ENCODE data around the gene DNAJC1. TPM values are rescaled to one million over a fixed set of nuclear protein-coding genes. Genes with fewer than 3 reads are reported as not detected.

The DNAJC1 gene
- total and polyA plus RNA-seq, 10 of the 15 experiments (the other 5 are each of a cell fraction or from before 2014, with no cell fraction given): 2.5 to 39.3 (median 20.4) TPM

DNA sequence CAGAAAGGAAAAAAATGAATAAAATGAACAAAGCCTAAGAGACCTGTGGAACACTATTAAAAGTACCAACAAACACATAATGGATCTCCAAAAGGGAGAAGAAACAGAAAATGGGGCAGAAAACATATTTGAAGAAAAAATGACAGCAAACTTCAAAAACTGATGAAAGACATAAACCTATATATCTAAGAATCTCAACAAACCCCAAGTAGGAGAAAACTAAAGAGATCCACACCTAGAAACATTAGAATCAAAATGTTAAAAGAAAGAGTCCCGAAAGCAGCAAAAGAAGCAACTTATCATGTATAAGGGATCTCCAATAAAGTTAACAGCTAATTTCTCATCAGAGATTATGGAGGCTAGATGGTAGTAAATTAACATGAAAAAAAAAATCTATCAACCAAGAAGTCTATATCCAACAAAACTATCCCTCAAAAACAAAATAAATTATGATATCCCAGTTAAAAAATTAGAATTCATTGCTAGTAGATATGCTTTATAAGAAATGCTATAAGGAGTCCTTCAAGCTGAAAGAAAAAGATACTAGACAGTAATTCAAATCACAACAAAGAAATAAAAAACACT, 68.0 kb downstream of the DNAJC1 start:
- ATAC-seq (no peak), DNase-seq (ENCODE audit: low read depth, low spot score) (no peak), FAIRE-seq (no peak)
- H3K4me1 ChIP-seq (ENCODE audit: control insufficient read depth, insufficient read depth, low read length): no peaks in the 10 kb centered on the region
- H3K36me3 ChIP-seq (ENCODE audit: control insufficient read depth in 2 of 2, insufficient read depth in 2 of 2, low read length in 1 of 2): no peaks in the 10 kb centered on the region
- H3K9me3 ChIP-seq (replicated peaks; ENCODE audit: control insufficient read depth, insufficient read depth, low read length): peaks cover 5% of the 10 kb centered on the region; the same call in 2 of the 3 replicates
- H4K20me1 ChIP-seq (ENCODE audit: control insufficient read depth, insufficient read depth): no peaks in the 10 kb centered on the region
- H3K27me3 ChIP-seq (replicated peaks in 1 of 2; ENCODE audit: control insufficient read depth in 2 of 2, insufficient read depth in 2 of 2, low read length in 1 of 2): no peaks in the 10 kb centered on the region
- H3K9ac ChIP-seq (ENCODE audit: control insufficient read depth, insufficient read depth, low read length): no peak overlapping the region
- RAD21 ChIA-PET (ENCODE audit: unreplicated experiment): no interaction called here
- intact Hi-C loops (cut with micrococcal nuclease; ENCODE audit: unreplicated experiment) (no loop called here), in situ Hi-C loops (cut with MboI) (no loop called here)
- SMC1A ChIA-PET (ENCODE audit: uncharacterized antibody, unreplicated experiment): no interaction called here
- no TSS peak for BruUV-seq (replicated peaks)
- no peak overlapping the region for H2AFZ ChIP-seq (ENCODE audit: control insufficient read depth, low read depth, low read length)
- WGBS (ENCODE audit: insufficient coverage, insufficient replicate concordance, low lambda C conversion rate, missing lambda C conversion rate): 95% methylated on average over 1 of the region's 1 CpG
- no peak for TF ChIP-seq STAT3 (IDR thresholded peaks at IDR 0.05; ENCODE audit: low read depth, low read length)
- no peak overlapping the region for H3K4me2 ChIP-seq (ENCODE audit: control insufficient read depth, insufficient read depth)
- POLR2A ChIA-PET: no interaction called here
- no peak overlapping the region for H3K27ac ChIP-seq (ENCODE audit: control insufficient read depth, insufficient read depth)
- H3K4me3 ChIP-seq: no peak overlapping the region
- CTCF ChIA-PET: no interaction called here
- no peaks in the 10 kb centered on the region for H3K79me2 ChIP-seq (ENCODE audit: control insufficient read depth, insufficient read depth, low read length)

DNA sequence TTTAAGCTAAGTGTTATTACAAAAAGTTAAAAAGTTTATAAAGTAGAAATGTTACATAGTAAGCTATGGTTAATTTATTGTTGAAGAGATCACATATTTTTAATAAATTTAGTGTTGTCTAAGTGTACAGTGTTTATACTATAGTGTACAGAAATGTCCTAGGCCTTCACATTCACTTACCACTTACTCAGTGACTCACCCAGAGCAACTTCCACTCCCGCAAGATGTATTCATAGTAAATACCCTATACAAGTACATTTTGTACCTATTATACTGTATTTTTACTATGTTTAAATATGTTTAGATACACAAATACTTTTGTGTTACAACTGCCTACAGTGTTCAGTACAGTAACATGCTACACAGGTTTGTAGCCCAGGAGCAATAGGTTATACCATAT, 69.2 kb downstream of the DNAJC1 start:
- WGBS (ENCODE audit: insufficient coverage, insufficient replicate concordance, low lambda C conversion rate, missing lambda C conversion rate): 96% methylated on average over 1 of the region's 1 CpG
- Histone ChIP-seq H3K4me2 (ENCODE audit: control insufficient read depth, insufficient read depth) (no peak overlapping the region), H3K4me3 (no peak overlapping the region), H3K9ac (ENCODE audit: control insufficient read depth, insufficient read depth, low read length) (no peak overlapping the region), H3K36me3 (ENCODE audit: control insufficient read depth in 2 of 2, insufficient read depth in 2 of 2, low read length in 1 of 2) (no peaks in the 10 kb centered on the region), H3K79me2 (ENCODE audit: control insufficient read depth, insufficient read depth, low read length) (no peaks in the 10 kb centered on the region), H4K20me1 (ENCODE audit: control insufficient read depth, insufficient read depth) (no peaks in the 10 kb centered on the region), H3K27me3 (replicated peaks in 1 of 2; ENCODE audit: control insufficient read depth in 2 of 2, insufficient read depth in 2 of 2, low read length in 1 of 2) (no peaks in the 10 kb centered on the region), H3K9me3 (replicated peaks; ENCODE audit: control insufficient read depth, insufficient read depth, low read length) (peaks cover 5% of the 10 kb centered on the region; the same call in 2 of the 3 replicates), H2AFZ (ENCODE audit: control insufficient read depth, low read depth, low read length) (no peak overlapping the region), H3K4me1 (ENCODE audit: control insufficient read depth, insufficient read depth, low read length) (no peaks in the 10 kb centered on the region), H3K27ac (ENCODE audit: control insufficient read depth, insufficient read depth) (no peak overlapping the region)
- ChIA-PET RAD21 (ENCODE audit: unreplicated experiment) (no interaction called here), CTCF (interaction anchor here (0.6 to 1.5 kb wide), 3 partner anchors 9 to 1746 kb away, joined by 3 read pairs; no protein-coding TSS in a partner anchor), POLR2A (interaction anchor here (1.0 kb wide), 1 partner anchor 11 kb away, joined by 3 read pairs; no protein-coding TSS in a partner anchor), SMC1A (ENCODE audit: uncharacterized antibody, unreplicated experiment) (interaction anchor here (0.7 to 4.6 kb wide), 5 partner anchors 7 to 685 kb away, joined by 3 to 28 read pairs (median 3); no protein-coding TSS in a partner anchor)
- ATAC-seq: no peak
- in situ Hi-C loops (cut with MboI): no loop called here
- intact Hi-C loops (cut with micrococcal nuclease; ENCODE audit: unreplicated experiment): no loop called here
- BruUV-seq (replicated peaks): no TSS peak
- no peak for FAIRE-seq
- no peak for DNase-seq (ENCODE audit: low read depth, low spot score)
- TF ChIP-seq BACH1 (IDR thresholded peaks at IDR 0.05; ENCODE audit: borderline replicate concordance): no peak
- TF ChIP-seq, protein P1, sequence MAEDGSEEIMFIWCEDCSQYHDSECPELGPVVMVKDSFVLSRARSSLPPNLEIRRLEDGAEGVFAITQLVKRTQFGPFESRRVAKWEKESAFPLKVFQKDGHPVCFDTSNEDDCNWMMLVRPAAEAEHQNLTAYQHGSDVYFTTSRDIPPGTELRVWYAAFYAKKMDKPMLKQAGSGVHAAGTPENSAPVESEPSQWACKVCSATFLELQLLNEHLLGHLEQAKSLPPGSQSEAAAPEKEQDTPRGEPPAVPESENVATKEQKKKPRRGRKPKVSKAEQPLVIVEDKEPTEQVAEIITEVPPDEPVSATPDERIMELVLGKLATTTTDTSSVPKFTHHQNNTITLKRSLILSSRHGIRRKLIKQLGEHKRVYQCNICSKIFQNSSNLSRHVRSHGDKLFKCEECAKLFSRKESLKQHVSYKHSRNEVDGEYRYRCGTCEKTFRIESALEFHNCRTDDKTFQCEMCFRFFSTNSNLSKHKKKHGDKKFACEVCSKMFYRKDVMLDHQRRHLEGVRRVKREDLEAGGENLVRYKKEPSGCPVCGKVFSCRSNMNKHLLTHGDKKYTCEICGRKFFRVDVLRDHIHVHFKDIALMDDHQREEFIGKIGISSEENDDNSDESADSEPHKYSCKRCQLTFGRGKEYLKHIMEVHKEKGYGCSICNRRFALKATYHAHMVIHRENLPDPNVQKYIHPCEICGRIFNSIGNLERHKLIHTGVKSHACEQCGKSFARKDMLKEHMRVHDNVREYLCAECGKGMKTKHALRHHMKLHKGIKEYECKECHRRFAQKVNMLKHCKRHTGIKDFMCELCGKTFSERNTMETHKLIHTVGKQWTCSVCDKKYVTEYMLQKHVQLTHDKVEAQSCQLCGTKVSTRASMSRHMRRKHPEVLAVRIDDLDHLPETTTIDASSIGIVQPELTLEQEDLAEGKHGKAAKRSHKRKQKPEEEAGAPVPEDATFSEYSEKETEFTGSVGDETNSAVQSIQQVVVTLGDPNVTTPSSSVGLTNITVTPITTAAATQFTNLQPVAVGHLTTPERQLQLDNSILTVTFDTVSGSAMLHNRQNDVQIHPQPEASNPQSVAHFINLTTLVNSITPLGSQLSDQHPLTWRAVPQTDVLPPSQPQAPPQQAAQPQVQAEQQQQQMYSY (CRISPR knock-in tag; IDR thresholded peaks at IDR 0.05): no peak
- no peak for TF ChIP-seq ETV6 (conservative IDR thresholded peaks at IDR 0.05 in 1 of 2, IDR thresholded peaks at IDR 0.05 in 1 of 2; ENCODE audit: borderline replicate concordance in 1 of 2, low read depth in 1 of 2)
- no peak for TF ChIP-seq SIX5 (IDR thresholded peaks at IDR 0.05; ENCODE audit: low read depth, low read length, severe bottlenecking)
- TF ChIP-seq, protein P2, sequence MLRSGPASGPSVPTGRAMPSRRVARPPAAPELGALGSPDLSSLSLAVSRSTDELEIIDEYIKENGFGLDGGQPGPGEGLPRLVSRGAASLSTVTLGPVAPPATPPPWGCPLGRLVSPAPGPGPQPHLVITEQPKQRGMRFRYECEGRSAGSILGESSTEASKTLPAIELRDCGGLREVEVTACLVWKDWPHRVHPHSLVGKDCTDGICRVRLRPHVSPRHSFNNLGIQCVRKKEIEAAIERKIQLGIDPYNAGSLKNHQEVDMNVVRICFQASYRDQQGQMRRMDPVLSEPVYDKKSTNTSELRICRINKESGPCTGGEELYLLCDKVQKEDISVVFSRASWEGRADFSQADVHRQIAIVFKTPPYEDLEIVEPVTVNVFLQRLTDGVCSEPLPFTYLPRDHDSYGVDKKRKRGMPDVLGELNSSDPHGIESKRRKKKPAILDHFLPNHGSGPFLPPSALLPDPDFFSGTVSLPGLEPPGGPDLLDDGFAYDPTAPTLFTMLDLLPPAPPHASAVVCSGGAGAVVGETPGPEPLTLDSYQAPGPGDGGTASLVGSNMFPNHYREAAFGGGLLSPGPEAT (IDR thresholded peaks at IDR 0.05; ENCODE audit: low read depth): no peak
- TF ChIP-seq CBX3 (IDR thresholded peaks at IDR 0.05; ENCODE audit: borderline replicate concordance, low read depth): no peak
- TF ChIP-seq IRF4 (IDR thresholded peaks at IDR 0.05; ENCODE audit: low read depth, low read length): no peak
- TF ChIP-seq, protein P3, sequence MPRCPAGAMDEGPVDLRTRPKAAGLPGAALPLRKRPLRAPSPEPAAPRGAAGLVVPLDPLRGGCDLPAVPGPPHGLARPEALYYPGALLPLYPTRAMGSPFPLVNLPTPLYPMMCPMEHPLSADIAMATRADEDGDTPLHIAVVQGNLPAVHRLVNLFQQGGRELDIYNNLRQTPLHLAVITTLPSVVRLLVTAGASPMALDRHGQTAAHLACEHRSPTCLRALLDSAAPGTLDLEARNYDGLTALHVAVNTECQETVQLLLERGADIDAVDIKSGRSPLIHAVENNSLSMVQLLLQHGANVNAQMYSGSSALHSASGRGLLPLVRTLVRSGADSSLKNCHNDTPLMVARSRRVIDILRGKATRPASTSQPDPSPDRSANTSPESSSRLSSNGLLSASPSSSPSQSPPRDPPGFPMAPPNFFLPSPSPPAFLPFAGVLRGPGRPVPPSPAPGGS (IDR thresholded peaks at IDR 0.05; ENCODE audit: borderline replicate concordance, insufficient read depth, low read depth, low read length, poor library complexity, severe bottlenecking): no peak

All from GM12878 (cell line).